WTC11 (cell line): ENCODE data around the gene UBAC2.

Source experiments
- ATF1 ChIP-seq: sonication (generic); formaldehyde crosslinking; IDR thresholded peaks from 2 replicates; pipeline ENCODE4 v1.8.1; 2023; ENCODE audit warnings: mild to moderate bottlenecking, moderate library complexity, missing genetic modification reagents
- ATF3 ChIP-seq: sonication (generic); formaldehyde crosslinking; conservative IDR thresholded peaks from 2 replicates; pipeline ENCODE4 v1.8.1; 2022; ENCODE audit warnings: mild to moderate bottlenecking, missing genetic modification reagents
- CBFB ChIP-seq: sonication (generic); formaldehyde crosslinking; IDR thresholded peaks from 2 replicates; pipeline ENCODE4 v1.8.1; 2022; ENCODE audit warnings: mild to moderate bottlenecking, low read depth, missing genetic modification reagents
- FOXK1 ChIP-seq: sonication (generic); formaldehyde crosslinking; IDR thresholded peaks from 2 replicates; pipeline ENCODE4 v1.8.0; 2022; ENCODE audit warnings: mild to moderate bottlenecking, moderate library complexity, missing genetic modification reagents
- FOXP1 ChIP-seq: sonication (generic); formaldehyde crosslinking; IDR thresholded peaks from 2 replicates; pipeline ENCODE4 v1.8.0; 2022; ENCODE audit warnings: missing genetic modification reagents, mild to moderate bottlenecking, moderate library complexity, borderline replicate concordance
- NFYB ChIP-seq: sonication (generic); formaldehyde crosslinking; conservative IDR thresholded peaks from 2 replicates; pipeline ENCODE4 v1.8.0; 2022; ENCODE audit warnings: low read depth, missing genetic modification reagents
- SMAD4 ChIP-seq: sonication (generic); formaldehyde crosslinking; IDR thresholded peaks from 2 replicates; pipeline ENCODE4 v1.8.0; 2022; ENCODE audit warnings: mild to moderate bottlenecking, missing genetic modification reagents
- SP1 ChIP-seq: sonication (generic); formaldehyde crosslinking; conservative IDR thresholded peaks from 2 replicates; pipeline ENCODE4 v1.8.1; 2022; ENCODE audit warnings: missing genetic modification reagents
- TCF7 ChIP-seq: sonication (generic); formaldehyde crosslinking; IDR thresholded peaks from 2 replicates; pipeline ENCODE4 v1.8.0; 2022; ENCODE audit warnings: mild to moderate bottlenecking, low read depth, missing genetic modification reagents, moderate library complexity
- TF ChIP-seq, protein P1 (sequence below): fragments of 200-600 bp; IDR thresholded peaks from 2 replicates; pipeline ENCODE4 v1.8.0; 2022; ENCODE audit warnings: antibody characterized with exemption
- TF ChIP-seq, protein P2 (sequence below): sonication (generic); formaldehyde crosslinking; IDR thresholded peaks from 2 replicates; pipeline ENCODE4 v1.8.1; 2022; ENCODE audit warnings: missing genetic modification reagents, borderline replicate concordance
- TF ChIP-seq, protein P3 (sequence below): sonication (generic); formaldehyde crosslinking; IDR thresholded peaks from 2 replicates; pipeline ENCODE4 v1.8.0; 2022; ENCODE audit warnings: mild to moderate bottlenecking, missing genetic modification reagents
- TF ChIP-seq, protein P4 (sequence below): sonication (generic); formaldehyde crosslinking; IDR thresholded peaks from 2 replicates; pipeline ENCODE4 v1.8.0; 2022; ENCODE audit warnings: mild to moderate bottlenecking, missing genetic modification reagents

GRCh38 chr13:99176309-99177276 lies 24.1 kb upstream of the UBAC2 start:
- no peak for TF ChIP-seq NFYB (CRISPR knock-in tag)
- TF ChIP-seq SMAD4 (CRISPR knock-in tag) = no peak
- no peak for TF ChIP-seq CBFB (CRISPR knock-in tag)
- TF ChIP-seq, protein P1, sequence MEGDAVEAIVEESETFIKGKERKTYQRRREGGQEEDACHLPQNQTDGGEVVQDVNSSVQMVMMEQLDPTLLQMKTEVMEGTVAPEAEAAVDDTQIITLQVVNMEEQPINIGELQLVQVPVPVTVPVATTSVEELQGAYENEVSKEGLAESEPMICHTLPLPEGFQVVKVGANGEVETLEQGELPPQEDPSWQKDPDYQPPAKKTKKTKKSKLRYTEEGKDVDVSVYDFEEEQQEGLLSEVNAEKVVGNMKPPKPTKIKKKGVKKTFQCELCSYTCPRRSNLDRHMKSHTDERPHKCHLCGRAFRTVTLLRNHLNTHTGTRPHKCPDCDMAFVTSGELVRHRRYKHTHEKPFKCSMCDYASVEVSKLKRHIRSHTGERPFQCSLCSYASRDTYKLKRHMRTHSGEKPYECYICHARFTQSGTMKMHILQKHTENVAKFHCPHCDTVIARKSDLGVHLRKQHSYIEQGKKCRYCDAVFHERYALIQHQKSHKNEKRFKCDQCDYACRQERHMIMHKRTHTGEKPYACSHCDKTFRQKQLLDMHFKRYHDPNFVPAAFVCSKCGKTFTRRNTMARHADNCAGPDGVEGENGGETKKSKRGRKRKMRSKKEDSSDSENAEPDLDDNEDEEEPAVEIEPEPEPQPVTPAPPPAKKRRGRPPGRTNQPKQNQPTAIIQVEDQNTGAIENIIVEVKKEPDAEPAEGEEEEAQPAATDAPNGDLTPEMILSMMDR = peak; percentile 89
- TF ChIP-seq ATF1 (CRISPR knock-in tag) = no peak
- TF ChIP-seq TCF7 (CRISPR knock-in tag) = no peak
- TF ChIP-seq, protein P2, sequence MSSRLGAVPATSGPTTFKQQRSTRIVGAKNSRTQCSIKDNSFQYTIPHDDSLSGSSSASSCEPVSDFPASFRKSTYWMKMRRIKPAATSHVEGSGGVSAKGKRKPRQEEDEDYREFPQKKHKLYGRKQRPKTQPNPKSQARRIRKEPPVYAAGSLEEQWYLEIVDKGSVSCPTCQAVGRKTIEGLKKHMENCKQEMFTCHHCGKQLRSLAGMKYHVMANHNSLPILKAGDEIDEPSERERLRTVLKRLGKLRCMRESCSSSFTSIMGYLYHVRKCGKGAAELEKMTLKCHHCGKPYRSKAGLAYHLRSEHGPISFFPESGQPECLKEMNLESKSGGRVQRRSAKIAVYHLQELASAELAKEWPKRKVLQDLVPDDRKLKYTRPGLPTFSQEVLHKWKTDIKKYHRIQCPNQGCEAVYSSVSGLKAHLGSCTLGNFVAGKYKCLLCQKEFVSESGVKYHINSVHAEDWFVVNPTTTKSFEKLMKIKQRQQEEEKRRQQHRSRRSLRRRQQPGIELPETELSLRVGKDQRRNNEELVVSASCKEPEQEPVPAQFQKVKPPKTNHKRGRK (CRISPR knock-in tag) = no peak
- no peak for TF ChIP-seq ATF3 (CRISPR knock-in tag)
- TF ChIP-seq FOXP1 (CRISPR knock-in tag) = no peak
- no peak for TF ChIP-seq FOXK1 (CRISPR knock-in tag)
- TF ChIP-seq, protein P3, sequence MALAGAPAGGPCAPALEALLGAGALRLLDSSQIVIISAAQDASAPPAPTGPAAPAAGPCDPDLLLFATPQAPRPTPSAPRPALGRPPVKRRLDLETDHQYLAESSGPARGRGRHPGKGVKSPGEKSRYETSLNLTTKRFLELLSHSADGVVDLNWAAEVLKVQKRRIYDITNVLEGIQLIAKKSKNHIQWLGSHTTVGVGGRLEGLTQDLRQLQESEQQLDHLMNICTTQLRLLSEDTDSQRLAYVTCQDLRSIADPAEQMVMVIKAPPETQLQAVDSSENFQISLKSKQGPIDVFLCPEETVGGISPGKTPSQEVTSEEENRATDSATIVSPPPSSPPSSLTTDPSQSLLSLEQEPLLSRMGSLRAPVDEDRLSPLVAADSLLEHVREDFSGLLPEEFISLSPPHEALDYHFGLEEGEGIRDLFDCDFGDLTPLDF (CRISPR knock-in tag) = no peak
- TF ChIP-seq, protein P4, sequence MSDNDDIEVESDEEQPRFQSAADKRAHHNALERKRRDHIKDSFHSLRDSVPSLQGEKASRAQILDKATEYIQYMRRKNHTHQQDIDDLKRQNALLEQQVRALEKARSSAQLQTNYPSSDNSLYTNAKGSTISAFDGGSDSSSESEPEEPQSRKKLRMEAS = 0 out of 2 replicates have a peak, but pooled peaks have one; percentile 30
- TF ChIP-seq SP1 = no peak
